GM23338 (cell line): ENCODE results near the gene STEAP1B. TPM values are rescaled to one million over a fixed set of nuclear protein-coding genes. Genes with fewer than 3 reads are reported as not detected.

Experiments used
- ATAC-seq: fragments of 200-7000 bp; cut with Tn5 transposase; 3 replicates; pipeline ENCODE4 v1.9.1; 2020
- DNase-seq: peaks from one replicate; pipeline ENCODE4 v3.0.0-alpha.2; 2015; ENCODE audit warnings: low spot score
- H2AFZ ChIP-seq: fragments of 200-600 bp; sonication (generic); 2 replicates; pipeline ENCODE4 v1.8.0; 2016; ENCODE audit warnings: antibody characterized with exemption, mild to moderate bottlenecking, moderate library complexity
- H3F3A ChIP-seq: fragments of 200-600 bp; sonication (generic); replicated peaks from 2 replicates; pipeline ENCODE4 v1.8.0; 2017; ENCODE audit warnings: antibody characterized with exemption, mixed run types, low read depth
- H3K27ac ChIP-seq: fragments of 200-600 bp; sonication (generic); 2 replicates; pipeline ENCODE4 v1.6.1; 2016; ENCODE audit warnings: low read depth
- H3K27me3 ChIP-seq: fragments of 200-600 bp; sonication (generic); 2 replicates; pipeline ENCODE4 v1.8.0; 2016; ENCODE audit warnings: mild to moderate bottlenecking, mixed run types, moderate library complexity; ENCODE audit not compliant: insufficient read depth
- H3K36me3 ChIP-seq: fragments of 200-600 bp; sonication (generic); 2 replicates; pipeline ENCODE4 v1.8.0; 2016; ENCODE audit warnings: mild to moderate bottlenecking; ENCODE audit not compliant: insufficient read depth
- H3K4me1 ChIP-seq: fragments of 200-600 bp; sonication (generic); 2 replicates; pipeline ENCODE4 v1.8.0; 2016; ENCODE audit warnings: mild to moderate bottlenecking, moderate library complexity; ENCODE audit not compliant: insufficient read depth
- H3K4me2 ChIP-seq: fragments of 200-600 bp; sonication (generic); 2 replicates; pipeline ENCODE4 v1.7.1; 2017; ENCODE audit warnings: mixed run types
- H3K4me3 ChIP-seq: fragments of 200-600 bp; sonication (generic); 2 replicates; pipeline ENCODE4 v1.6.1; 2016; ENCODE audit warnings: mixed run types
- H3K79me2 ChIP-seq: fragments of 200-600 bp; sonication (generic); replicated peaks from 2 replicates; pipeline ENCODE4 v1.8.0; 2017; ENCODE audit warnings: mild to moderate bottlenecking; ENCODE audit not compliant: insufficient read depth
- H3K9me2 ChIP-seq: fragments of 200-600 bp; sonication (generic); 2 replicates; pipeline ENCODE4 v1.8.0; 2017; ENCODE audit not compliant: insufficient read depth
- H4K20me1 ChIP-seq: fragments of 200-600 bp; sonication (generic); replicated peaks from 2 replicates; pipeline ENCODE4 v1.8.0; 2017; ENCODE audit warnings: mild to moderate bottlenecking; ENCODE audit not compliant: insufficient read depth
- H3K27ac Mint-ChIP-seq: 2 replicates; pipeline ENCODE4 v1.8.0; 2020; ENCODE audit warnings: inconsistent platforms, mild to moderate bottlenecking, moderate library complexity, mixed read lengths
- H3K27me3 Mint-ChIP-seq: 3 replicates; pipeline ENCODE4 v1.8.0; 2022; ENCODE audit warnings: low read depth, mild to moderate bottlenecking, moderate library complexity, mixed read lengths, inconsistent platforms; ENCODE audit not compliant: insufficient read depth, poor library complexity
- H3K36me3 Mint-ChIP-seq: 3 replicates; pipeline ENCODE4 v1.8.0; 2021; ENCODE audit warnings: low read depth, mild to moderate bottlenecking, inconsistent platforms, moderate library complexity, mixed read lengths
- H3K4me1 Mint-ChIP-seq: 3 replicates; pipeline ENCODE4 v1.8.0; 2020; ENCODE audit warnings: mild to moderate bottlenecking, inconsistent platforms, mixed read lengths
- H3K4me3 Mint-ChIP-seq: 3 replicates; pipeline ENCODE4 v1.8.0; 2021; ENCODE audit warnings: moderate library complexity, mild to moderate bottlenecking, inconsistent platforms, mixed read lengths
- H3K9me3 Mint-ChIP-seq: 3 replicates; pipeline ENCODE4 v1.8.0; 2020; ENCODE audit warnings: moderate library complexity, mild to moderate bottlenecking, inconsistent platforms, mixed read lengths
- CREB1 ChIP-seq: fragments of 250-450 bp; sonication (Bioruptor Pico); IDR thresholded peaks from 2 replicates; pipeline ENCODE4 v1.5.0; 2020; ENCODE audit warnings: low read depth, mild to moderate bottlenecking, moderate library complexity
- ETS1 ChIP-seq: IDR thresholded peaks from 2 replicates; pipeline ENCODE4 v1.6.1; 2016; ENCODE audit warnings: antibody characterized with exemption
- EZH2 ChIP-seq: fragments of 200-600 bp; sonication (generic); IDR thresholded peaks from one replicate; pipeline ENCODE4 v1.8.0; 2017; ENCODE audit warnings: antibody characterized with exemption, mild to moderate bottlenecking, low read depth; ENCODE audit not compliant: unreplicated experiment
- JUNB ChIP-seq: IDR thresholded peaks from one replicate; pipeline ENCODE4 v1.6.1; 2016; ENCODE audit warnings: antibody characterized with exemption; ENCODE audit not compliant: unreplicated experiment
- NANOG ChIP-seq: IDR thresholded peaks from 2 replicates; pipeline ENCODE4 v1.6.1; 2016; ENCODE audit warnings: antibody characterized with exemption, borderline replicate concordance
- REST ChIP-seq: IDR thresholded peaks from one replicate; pipeline ENCODE4 v1.6.1; 2018; ENCODE audit warnings: antibody characterized with exemption; ENCODE audit not compliant: unreplicated experiment
- STAT1 ChIP-seq: IDR thresholded peaks from one replicate; pipeline ENCODE4 v1.6.1; 2016; ENCODE audit warnings: antibody characterized with exemption; ENCODE audit not compliant: unreplicated experiment
- ZNF114 ChIP-seq: fragments of 250-450 bp; sonication (Bioruptor Pico); IDR thresholded peaks from 2 replicates; pipeline ENCODE4 v1.5.0; 2020; ENCODE audit warnings: mild to moderate bottlenecking, moderate library complexity
- ZNF331 ChIP-seq: fragments of 250-450 bp; sonication (Bioruptor Pico); IDR thresholded peaks from 2 replicates; pipeline ENCODE4 v1.5.0; 2020; ENCODE audit warnings: low read depth, mild to moderate bottlenecking, moderate library complexity
- polyA plus RNA-seq: library from polyadenylated mRNA; unstranded; fragments of >200 nt; fragmentation: Nextera tagmentation; extraction: Ambion mirVana; gene quantifications from 2 replicates; pipeline ENCODE4 v1.2.1, GENCODE V29; 2016
- total RNA-seq: library from RNA; depleted of rRNA; stranded (reverse); fragments of >200 nt; shearing (Covaris generic); gene quantifications from 2 replicates; pipeline ENCODE4 v1.2.3, GENCODE V29; 2014

STEAP1B gene
- total and polyA plus RNA-seq, 2 experiments from 2014 or later, result 4.9 to 16.5 TPM

GRCh38 chr7:22546769-22547168 lies 46.8 kb upstream of the STEAP1B start:
- Histone ChIP-seq H2AFZ (no peak overlapping the region), H3K4me3 (no peak overlapping the region), H3K4me1 (peaks cover 5% of the 10 kb centered on the region; the same call in 1 of the 2 replicates), H3K36me3 (no peaks in the 10 kb centered on the region), H4K20me1 (no peaks in the 10 kb centered on the region), H3K4me2 (no peak overlapping the region), H3K79me2 (no peaks in the 10 kb centered on the region), H3K27me3 (no peaks in the 10 kb centered on the region), H3K9me2 (no peaks in the 10 kb centered on the region), H3F3A (no peaks in the 10 kb centered on the region), H3K27ac (no peak overlapping the region)
- peaks cover 8% of the 10 kb centered on the region; the same call in 2 of the 3 replicates for H3K4me1 Mint-ChIP-seq
- peaks cover 4% of the 10 kb centered on the region for H3K27me3 Mint-ChIP-seq
- H3K4me3 Mint-ChIP-seq, result no peak overlapping the region
- H3K27ac Mint-ChIP-seq, result no peak overlapping the region
- TF ChIP-seq ETS1 (no peak), EZH2 (no peak), CREB1 (no peak), JUNB (no peak), REST (no peak), ZNF331 (CRISPR knock-in tag) (no peak), STAT1 (no peak), NANOG (no peak), ZNF114 (CRISPR knock-in tag) (no peak)
- H3K36me3 Mint-ChIP-seq, result no peaks in the 10 kb centered on the region
- H3K9me3 Mint-ChIP-seq, result no peaks in the 10 kb centered on the region
- ATAC-seq (no peak), DNase-seq (no peak)

- Histone ChIP-seq H2AFZ (no peak overlapping the region), H3K9me2 (no peaks in the 10 kb centered on the region), H3K27me3 (no peaks in the 10 kb centered on the region), H3K4me3 (no peak overlapping the region), H4K20me1 (no peaks in the 10 kb centered on the region), H3K79me2 (no peaks in the 10 kb centered on the region), H3K27ac (no peak overlapping the region), H3F3A (no peaks in the 10 kb centered on the region), H3K4me1 (peaks cover 5% of the 10 kb centered on the region; the same call in 1 of the 2 replicates), H3K36me3 (no peaks in the 10 kb centered on the region), H3K4me2 (no peak overlapping the region)
- H3K4me3 Mint-ChIP-seq, result no peak overlapping the region
- no peaks in the 10 kb centered on the region for H3K36me3 Mint-ChIP-seq
- peaks cover 4% of the 10 kb centered on the region for H3K27me3 Mint-ChIP-seq
- ATAC-seq (no peak), DNase-seq (no peak)
- peaks cover 8% of the 10 kb centered on the region; the same call in 2 of the 3 replicates for H3K4me1 Mint-ChIP-seq
- H3K27ac Mint-ChIP-seq, result no peak overlapping the region
- TF ChIP-seq CREB1 (no peak), ZNF331 (CRISPR knock-in tag) (no peak)
- no peaks in the 10 kb centered on the region for H3K9me3 Mint-ChIP-seq
These were observed 45.5 kb upstream of the STEAP1B start for GRCh38 chr7:22545529-22545928.
